Measurements from ENCODE around the gene IFITM1. TPM values are rescaled to one million over a fixed set of nuclear protein-coding genes. Genes with fewer than 3 reads are reported as not detected.
A peak's percentile ranks its signal among the peaks of the same experiment; 100 is the strongest.
"Not testable (repeated sequence)": the region's sequence is repeated elsewhere in the genome, so short reads cannot be mapped to it uniquely, and the experiment has no call there.

Gene IFITM1
- polyA plus RNA-seq, 1 donor: 30.5 TPM

GRCh38 chr11:309979-310572 lies 3.8 kb upstream of the IFITM1 start:
- DNase-seq: not testable (repeated sequence)

DNA sequence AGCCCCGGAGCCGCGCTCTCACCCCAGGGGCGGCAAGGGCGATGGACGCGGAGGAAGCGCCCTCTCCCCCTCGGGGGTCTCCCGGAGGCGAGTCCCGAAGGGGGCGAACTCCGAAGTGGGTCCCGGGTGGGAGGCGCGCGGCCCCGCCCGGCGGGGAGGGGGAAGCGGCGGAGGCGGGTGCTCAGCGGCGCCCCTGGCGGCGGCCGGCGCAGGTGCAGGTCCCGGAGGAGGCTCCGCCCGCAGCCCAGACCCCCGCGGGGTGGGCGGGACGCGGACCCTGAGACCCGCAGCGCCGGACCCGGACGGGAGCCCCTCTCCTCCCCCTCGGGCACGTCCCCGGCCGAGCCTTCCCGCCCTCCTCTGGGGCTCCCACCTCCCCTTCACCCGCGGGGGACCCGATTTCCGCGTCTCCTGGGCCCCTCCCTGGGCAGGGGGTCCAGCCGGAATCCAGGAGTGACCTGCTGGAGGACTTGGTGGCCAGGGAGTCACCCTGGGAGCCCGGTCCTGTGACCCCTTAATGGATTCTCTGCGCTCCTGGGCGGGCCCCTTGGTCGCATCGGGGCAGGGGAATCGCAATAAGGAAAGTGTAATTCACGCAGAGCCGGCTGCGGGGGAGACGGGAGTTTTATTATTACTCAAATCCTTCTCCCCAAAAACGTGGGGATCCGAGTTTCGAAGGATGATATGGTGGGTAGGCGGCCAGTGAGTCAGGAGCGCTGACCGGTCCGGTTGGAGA lies 2.7 kb upstream of the IFITM1 start:
- DNase-seq: not testable (repeated sequence)

DNA sequence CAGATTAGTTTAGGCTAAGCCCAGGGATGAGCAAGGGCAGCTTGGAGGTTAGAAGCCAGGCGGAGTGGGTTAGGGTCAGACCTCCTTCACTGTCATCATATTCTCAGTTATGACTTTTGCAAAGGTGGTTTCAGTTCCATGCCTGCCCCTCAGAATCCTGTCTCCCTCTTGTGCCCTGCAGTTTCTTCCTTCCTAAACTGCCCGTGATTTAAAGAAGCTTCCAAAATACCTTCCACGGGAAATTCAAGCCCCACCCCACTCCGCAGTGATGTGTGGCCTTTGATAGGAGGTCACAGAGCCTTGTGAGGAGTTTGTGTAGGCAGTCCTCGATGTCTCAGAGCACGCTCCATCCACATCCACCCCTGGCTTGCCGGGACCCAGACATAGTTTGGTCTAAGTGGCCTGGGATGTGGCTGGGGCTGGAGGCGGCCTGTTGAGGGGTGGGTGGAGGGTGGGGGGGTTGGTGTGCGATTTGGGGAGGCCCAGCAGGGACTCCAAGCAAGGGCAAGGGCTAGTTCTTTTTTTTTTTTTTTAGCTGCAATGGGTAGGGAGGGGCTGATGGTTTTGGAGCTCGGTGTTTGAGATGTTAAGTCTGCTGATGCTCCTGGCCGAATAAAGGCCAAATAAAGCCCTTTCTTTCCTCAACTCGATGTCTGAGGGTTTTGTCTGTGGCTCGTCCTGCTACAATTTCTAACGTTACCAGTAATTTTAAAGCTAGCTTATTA lies 1.6 kb upstream of the IFITM1 start:
- DNase-seq: no peak

DNA sequence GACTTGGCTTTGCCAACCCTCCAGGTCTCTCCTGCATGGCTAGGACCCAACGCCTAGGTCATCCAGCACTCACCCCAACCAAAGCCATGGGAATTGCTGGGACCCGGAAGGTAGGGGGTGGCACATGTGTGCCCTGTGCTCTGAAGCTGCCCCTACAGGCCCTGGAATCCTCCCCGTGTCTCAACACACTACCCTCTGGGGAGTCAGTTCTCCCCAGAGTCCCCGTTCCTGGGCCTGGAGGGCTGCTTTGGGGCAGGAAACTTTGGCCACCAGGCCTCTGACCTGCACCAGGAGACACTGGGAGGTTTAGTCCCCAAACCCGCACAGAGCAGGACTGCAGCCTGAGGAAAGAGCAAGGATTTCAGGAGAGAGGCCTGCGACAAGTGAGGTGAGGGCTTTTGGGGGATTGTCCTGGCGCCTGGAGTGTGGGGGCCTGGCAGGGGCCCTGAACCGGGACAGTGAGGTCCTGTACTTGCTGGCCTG lies 495 bp upstream of the IFITM1 start:
- DNase-seq: no peak

DNA sequence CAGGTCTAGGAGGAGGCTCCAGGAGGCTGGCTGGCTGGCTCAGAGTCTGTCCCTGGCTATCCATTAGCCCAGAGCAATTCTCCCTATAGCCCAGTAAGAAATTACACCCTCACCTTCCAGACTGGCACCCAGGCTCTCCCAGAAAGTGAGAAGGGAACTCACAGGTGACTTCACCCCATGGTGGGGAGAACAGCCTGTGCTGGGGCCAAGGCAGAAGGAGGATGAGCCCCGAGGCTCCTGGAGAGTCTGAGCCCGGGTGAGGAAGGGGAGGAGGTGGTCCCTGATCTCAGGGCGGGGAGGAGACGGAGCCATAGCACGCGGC lies 675 bp downstream of the IFITM1 start:
- not testable (repeated sequence) for DNase-seq

DNA sequence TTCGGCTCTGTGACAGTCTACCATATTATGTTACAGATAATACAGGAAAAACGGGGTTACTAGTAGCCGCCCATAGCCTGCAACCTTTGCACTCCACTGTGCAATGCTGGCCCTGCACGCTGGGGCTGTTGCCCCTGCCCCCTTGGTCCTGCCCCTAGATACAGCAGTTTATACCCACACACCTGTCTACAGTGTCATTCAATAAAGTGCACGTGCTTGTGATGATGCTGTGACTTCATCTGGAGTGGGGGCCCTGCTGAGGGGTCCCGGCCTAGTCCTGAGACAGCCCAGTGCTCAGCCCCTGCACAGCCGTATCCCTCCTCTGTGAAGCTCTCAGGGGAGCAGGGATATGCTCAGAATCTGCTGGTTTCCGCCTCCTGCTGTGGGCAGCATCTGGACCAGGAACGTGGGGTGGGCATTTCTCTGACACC lies 1.2 kb downstream of the IFITM1 start:
- DNase-seq: no peak

DNA sequence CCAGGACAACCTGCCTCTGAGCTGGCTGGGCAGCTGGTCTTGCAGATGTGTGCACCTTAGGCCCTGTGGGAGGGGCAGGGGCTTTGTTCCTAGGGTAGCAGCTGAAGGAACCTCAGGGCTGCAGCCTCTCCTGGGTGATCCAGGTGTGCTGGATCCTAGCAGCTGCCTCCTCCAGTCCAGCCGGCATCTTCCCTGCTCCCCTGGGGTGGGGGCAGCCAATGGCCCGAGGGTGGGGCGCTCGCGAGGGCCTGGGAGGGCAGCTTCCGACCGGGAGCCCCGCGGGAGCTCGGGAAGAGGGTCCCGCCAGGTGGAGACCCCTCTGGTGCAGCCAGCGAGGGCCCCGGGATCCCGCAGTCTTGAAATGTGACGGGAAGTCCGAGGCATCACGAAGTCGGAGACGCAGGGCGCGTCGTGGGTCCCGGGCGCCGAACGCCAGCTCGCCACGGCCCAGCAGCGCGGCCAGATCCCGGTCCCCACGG lies 1.7 kb downstream of the IFITM1 start:
- DNase-seq: no peak

DNA sequence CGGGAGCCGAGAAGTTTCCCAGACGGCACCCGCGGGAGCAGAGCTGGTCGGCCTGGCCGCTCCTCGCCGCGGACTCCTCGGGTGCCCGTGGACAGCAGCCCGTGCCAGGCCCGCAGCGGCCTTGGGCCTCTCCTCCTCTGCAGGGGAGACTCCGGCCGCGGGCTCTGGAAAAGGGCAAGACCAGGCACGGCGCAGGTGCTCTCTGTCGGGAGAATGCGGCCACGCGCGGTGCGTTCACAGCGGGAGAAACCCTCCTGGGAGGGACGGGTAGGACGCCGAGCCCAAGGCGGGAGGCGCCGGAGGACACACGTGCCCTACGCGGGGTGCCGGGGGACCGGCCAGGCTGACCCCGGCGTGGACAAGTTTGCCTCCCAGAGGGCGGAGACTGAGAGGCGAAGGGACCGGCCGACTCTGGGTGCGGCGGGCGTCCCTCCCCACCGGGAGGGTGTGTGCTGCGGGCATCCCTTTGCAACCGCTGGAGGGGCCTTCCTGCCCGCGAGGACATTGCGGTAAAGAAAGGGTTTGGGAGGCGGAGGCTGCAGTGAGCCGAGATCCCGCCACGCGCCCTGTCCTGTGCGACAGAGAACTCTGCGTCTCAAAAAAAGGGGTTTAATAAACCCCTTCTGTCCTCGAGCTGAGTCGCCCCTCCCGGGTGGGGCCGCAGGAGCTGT lies 2.3 kb downstream of the IFITM1 start:
- no peak for DNase-seq

DNA sequence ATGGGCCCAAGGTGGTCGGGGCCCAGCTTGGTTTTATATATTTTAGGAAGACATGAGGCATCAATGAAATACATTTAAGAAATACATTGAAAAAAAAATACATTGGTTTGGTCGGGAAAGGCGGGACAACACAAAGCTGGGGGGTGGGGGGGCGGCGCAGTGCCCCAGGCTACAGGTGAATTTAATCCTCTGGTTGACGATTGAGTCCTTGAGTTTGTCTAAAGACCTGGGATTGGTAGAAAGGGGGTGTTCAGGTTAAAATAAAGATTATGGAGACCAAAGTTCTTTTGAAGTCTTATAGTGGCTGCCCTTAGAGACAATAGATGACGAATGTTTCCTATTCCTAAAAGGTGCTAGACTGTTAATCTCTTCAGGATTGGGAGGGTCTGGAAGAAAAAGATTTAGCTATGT lies 3.1 kb downstream of the IFITM1 start:
- DNase-seq: no peak

- DNase-seq: not testable (repeated sequence)
These were observed 4.0 kb downstream of the IFITM1 start for GRCh38 chr11:317668-318404.

DNA sequence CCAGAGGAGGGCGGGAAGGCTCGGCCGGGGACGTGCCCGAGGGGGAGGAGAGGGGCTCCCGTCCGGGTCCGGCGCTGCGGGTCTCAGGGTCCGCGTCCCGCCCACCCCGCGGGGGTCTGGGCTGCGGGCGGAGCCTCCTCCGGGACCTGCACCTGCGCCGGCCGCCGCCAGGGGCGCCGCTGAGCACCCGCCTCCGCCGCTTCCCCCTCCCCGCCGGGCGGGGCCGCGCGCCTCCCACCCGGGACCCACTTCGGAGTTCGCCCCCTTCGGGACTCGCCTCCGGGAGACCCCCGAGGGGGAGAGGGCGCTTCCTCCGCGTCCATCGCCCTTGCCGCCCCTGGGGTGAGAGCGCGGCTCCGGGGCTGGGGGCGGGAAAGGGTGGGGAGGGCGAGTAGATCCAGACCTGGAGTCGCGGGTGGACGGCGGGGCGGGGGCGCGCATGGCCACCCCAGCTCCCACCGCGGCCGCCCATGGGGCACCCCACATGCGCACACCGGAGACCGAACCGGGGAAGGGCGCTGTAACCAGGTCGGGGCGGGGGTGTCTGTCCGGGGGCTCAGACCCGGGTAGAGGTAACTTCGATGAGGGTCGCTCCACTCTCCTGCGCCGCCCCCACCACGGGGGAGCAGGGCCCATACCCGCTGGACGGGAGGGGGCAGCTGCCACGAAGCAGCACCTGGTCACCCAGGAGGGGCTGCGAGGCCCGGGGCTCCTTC lies 4.7 kb downstream of the IFITM1 start:
- not testable (repeated sequence) for DNase-seq

DNA sequence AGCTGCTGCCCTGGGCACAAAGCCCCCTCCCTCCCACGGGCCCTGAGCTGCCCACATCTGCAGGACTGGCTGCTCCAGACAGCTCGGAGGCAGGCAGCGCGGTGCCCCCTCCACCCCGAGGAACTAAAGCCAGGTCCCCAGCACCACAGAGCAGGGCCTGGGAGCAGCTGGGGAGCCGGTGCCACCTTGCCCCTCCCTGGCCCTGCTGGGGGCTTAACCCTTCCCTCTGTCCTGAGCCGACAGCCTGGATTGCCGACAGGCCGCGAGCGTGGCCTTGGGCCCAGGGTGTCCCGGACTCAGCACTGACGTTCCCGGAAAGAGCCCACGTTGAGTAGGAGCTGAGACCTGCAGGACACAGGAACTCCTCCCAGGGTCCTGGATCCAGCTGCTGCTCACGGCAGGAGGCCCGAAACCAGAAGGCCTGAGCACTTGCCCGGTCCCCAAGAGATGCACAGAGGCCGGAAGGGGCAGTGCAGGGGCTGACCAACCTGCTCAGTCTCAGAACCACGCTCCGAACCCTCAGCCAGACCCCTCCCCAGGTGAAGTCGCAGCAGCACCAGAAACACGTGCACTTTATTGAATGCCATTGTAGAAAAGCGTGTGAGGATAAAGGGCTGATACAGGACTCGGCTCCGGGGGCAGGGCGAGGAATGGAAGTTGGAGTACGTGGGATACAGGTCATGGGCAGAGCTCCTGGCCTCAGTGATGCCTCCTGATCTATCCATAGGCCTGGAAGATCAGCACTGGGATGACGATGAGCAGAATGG lies 5.5 kb downstream of the IFITM1 start:
- DNase-seq: not testable (repeated sequence)

DNA sequence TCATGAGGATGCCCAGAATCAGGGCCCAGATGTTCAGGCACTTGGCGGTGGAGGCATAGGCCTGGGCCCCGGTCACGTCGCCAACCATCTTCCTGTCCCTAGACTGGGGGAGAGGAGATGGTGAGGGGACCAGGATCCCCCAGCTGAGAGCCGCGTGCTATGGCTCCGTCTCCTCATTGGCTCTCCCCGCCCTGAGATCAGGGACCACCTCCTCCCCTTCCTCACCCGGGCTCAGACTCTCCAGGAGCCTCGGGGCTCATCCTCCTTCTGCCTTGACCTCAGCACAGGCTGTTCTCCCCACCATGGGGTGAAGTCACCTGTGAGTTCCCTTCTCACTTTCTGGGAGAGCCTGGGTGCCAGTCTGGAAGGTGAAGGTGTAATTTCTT lies 6.0 kb downstream of the IFITM1 start:
- DNase-seq: not testable (repeated sequence)

DNA sequence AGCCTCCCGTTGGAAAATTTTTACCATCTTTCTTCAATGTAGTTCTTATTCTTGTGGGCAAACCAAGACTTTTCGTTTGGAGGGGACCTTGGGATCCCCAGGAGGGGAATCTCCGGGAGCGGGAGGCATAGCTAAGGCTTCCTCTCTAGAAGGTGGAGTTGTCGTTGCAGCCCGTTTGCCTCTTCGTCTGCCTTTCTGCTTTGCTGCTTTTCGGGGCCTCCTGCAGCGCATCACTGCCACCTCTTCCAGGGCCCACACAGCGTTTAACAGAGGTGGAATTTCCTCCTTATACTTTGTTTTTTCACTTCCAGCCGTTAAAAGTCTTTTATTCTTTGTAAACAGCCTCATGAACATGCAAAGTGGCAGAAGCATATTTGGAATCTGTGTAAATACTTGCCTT lies 10.3 kb downstream of the IFITM1 start:
- no peak for DNase-seq

- not testable (repeated sequence) for DNase-seq
These were observed 11.0 kb downstream of the IFITM1 start for GRCh38 chr11:324593-325517.

GRCh38 chr11:325796-326591 lies 12.2 kb downstream of the IFITM1 start:
- DNase-seq: no peak

DNA sequence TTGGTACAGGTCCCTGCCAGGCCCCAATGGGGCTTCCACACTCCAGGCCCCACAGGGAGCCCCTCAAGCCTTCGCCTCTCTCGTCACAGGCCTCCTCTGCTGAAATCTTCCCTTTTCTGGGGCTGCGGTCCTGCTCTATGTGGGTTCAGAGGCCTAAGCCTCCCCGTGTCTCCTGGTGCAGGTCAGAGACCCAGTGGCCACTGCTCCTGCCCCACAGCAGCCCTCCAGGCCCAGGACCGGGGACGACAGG lies 12.7 kb downstream of the IFITM1 start:
- no peak for DNase-seq

GRCh38 chr11:326842-327580 lies 13.2 kb downstream of the IFITM1 start:
- DNase-seq: peak; percentile 66
